K562 (cell line): ENCODE measurements around the gene SCN1B. TPM values are rescaled to one million over a fixed set of nuclear protein-coding genes. Genes with fewer than 3 reads are reported as not detected.

Experiments
- ERF ChIP-seq: fragments of 450-650 bp; formaldehyde crosslinking; IDR thresholded peaks from 2 replicates; pipeline ENCODE4 v1.4.0; 2020; ENCODE audit warnings: mild to moderate bottlenecking, mixed read lengths
- KAT8 ChIP-seq: fragments of 450-650 bp; IDR thresholded peaks from 2 replicates; pipeline ENCODE4 v1.6.1; 2016; ENCODE audit warnings: low read depth, mild to moderate bottlenecking
- RAD21 ChIP-seq, 2 experiments: fragments of 250-450 bp in 1 of 2; fragments of 450-650 bp in 1 of 2; sonication (Bioruptor Pico) in 1 of 2; formaldehyde crosslinking in 1 of 2; IDR thresholded peaks in 1 of 2; conservative IDR thresholded peaks in 1 of 2; 2 replicates each; pipeline versions ENCODE4 v1.4.0 to v1.8.0; 2020 to 2022; ENCODE audit warnings: mild to moderate bottlenecking in 2 of 2, moderate library complexity in 1 of 2
- SRSF1 ChIP-seq: fragments of 200-400 bp; formaldehyde crosslinking; IDR thresholded peaks from 2 replicates; pipeline ENCODE4 v1.6.1; 2017; ENCODE audit warnings: mild to moderate bottlenecking, low read depth, low read length, moderate library complexity
- polyA plus RNA-seq, 8 experiments: library from polyadenylated mRNA; depleted of rRNA in 4 of 8; stranded (reverse) in 5 of 8; unstranded in 3 of 8; fragments of >200 nt; fragmentation: Nextera tagmentation in 2 of 8; fragmentation: Illumina TruSeq in 1 of 8; extraction: Ambion mirVana in 2 of 8; extraction: Trizol in 1 of 8; gene quantifications; 2 replicates each; pipeline versions ENCODE4 v1.2.1 to v1.2.3, GENCODE V29; 2011 to 2014; ENCODE audit warnings: inconsistent platforms in 1 of 8, missing spikeins in 1 of 8
- total RNA-seq, 7 experiments: library from RNA; depleted of rRNA in 6 of 7; stranded (reverse); fragments of >200 nt in 6 of 7; fragmentation: Illumina TruSeq in 2 of 7; extraction: Trizol in 2 of 7; gene quantifications; 2 replicates each; pipeline versions ENCODE4 v1.2.1 to v1.2.3, GENCODE V29; 2011 to 2021; ENCODE audit warnings: low replicate concordance in 1 of 7
- TF ChIP-seq, protein P1 (sequence below): fragments of 450-650 bp; IDR thresholded peaks from 2 replicates; pipeline ENCODE4 v1.6.1; 2017; ENCODE audit warnings: antibody characterized with exemption, mild to moderate bottlenecking
- TF ChIP-seq, protein P2 (sequence below): fragments of 200-600 bp; sonication (generic); IDR thresholded peaks from one replicate; pipeline ENCODE4 v1.6.1; 2012; ENCODE audit warnings: mild to moderate bottlenecking, low read depth, low read length, inconsistent platforms
- TF ChIP-seq, protein P3 (sequence below): sonication (generic); formaldehyde crosslinking; IDR thresholded peaks from 2 replicates; pipeline ENCODE4 v1.8.1; 2023; ENCODE audit warnings: mild to moderate bottlenecking, missing genetic modification reagents, moderate library complexity
- TF ChIP-seq, protein P4 (sequence below): fragments of 450-650 bp; formaldehyde crosslinking; conservative IDR thresholded peaks from 2 replicates; pipeline ENCODE4 v1.4.0; 2022; ENCODE audit warnings: mild to moderate bottlenecking, missing genetic modification characterization

SCN1B gene
- total and polyA plus RNA-seq, 9 of the 15 experiments (the other 6 are each of a cell fraction or from before 2014, with no cell fraction given) = 0.03 to 2.5 (median 0.91) TPM

GRCh38 chr19:35055715-35056179, 25.5 kb downstream of the SCN1B start (continued):
- TF ChIP-seq, protein P1, sequence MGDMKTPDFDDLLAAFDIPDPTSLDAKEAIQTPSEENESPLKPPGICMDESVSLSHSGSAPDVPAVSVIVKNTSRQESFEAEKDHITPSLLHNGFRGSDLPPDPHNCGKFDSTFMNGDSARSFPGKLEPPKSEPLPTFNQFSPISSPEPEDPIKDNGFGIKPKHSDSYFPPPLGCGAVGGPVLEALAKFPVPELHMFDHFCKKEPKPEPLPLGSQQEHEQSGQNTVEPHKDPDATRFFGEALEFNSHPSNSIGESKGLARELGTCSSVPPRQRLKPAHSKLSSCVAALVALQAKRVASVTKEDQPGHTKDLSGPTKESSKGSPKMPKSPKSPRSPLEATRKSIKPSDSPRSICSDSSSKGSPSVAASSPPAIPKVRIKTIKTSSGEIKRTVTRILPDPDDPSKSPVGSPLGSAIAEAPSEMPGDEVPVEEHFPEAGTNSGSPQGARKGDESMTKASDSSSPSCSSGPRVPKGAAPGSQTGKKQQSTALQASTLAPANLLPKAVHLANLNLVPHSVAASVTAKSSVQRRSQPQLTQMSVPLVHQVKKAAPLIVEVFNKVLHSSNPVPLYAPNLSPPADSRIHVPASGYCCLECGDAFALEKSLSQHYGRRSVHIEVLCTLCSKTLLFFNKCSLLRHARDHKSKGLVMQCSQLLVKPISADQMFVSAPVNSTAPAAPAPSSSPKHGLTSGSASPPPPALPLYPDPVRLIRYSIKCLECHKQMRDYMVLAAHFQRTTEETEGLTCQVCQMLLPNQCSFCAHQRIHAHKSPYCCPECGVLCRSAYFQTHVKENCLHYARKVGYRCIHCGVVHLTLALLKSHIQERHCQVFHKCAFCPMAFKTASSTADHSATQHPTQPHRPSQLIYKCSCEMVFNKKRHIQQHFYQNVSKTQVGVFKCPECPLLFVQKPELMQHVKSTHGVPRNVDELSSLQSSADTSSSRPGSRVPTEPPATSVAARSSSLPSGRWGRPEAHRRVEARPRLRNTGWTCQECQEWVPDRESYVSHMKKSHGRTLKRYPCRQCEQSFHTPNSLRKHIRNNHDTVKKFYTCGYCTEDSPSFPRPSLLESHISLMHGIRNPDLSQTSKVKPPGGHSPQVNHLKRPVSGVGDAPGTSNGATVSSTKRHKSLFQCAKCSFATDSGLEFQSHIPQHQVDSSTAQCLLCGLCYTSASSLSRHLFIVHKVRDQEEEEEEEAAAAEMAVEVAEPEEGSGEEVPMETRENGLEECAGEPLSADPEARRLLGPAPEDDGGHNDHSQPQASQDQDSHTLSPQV = no peak
- TF ChIP-seq, protein P2, sequence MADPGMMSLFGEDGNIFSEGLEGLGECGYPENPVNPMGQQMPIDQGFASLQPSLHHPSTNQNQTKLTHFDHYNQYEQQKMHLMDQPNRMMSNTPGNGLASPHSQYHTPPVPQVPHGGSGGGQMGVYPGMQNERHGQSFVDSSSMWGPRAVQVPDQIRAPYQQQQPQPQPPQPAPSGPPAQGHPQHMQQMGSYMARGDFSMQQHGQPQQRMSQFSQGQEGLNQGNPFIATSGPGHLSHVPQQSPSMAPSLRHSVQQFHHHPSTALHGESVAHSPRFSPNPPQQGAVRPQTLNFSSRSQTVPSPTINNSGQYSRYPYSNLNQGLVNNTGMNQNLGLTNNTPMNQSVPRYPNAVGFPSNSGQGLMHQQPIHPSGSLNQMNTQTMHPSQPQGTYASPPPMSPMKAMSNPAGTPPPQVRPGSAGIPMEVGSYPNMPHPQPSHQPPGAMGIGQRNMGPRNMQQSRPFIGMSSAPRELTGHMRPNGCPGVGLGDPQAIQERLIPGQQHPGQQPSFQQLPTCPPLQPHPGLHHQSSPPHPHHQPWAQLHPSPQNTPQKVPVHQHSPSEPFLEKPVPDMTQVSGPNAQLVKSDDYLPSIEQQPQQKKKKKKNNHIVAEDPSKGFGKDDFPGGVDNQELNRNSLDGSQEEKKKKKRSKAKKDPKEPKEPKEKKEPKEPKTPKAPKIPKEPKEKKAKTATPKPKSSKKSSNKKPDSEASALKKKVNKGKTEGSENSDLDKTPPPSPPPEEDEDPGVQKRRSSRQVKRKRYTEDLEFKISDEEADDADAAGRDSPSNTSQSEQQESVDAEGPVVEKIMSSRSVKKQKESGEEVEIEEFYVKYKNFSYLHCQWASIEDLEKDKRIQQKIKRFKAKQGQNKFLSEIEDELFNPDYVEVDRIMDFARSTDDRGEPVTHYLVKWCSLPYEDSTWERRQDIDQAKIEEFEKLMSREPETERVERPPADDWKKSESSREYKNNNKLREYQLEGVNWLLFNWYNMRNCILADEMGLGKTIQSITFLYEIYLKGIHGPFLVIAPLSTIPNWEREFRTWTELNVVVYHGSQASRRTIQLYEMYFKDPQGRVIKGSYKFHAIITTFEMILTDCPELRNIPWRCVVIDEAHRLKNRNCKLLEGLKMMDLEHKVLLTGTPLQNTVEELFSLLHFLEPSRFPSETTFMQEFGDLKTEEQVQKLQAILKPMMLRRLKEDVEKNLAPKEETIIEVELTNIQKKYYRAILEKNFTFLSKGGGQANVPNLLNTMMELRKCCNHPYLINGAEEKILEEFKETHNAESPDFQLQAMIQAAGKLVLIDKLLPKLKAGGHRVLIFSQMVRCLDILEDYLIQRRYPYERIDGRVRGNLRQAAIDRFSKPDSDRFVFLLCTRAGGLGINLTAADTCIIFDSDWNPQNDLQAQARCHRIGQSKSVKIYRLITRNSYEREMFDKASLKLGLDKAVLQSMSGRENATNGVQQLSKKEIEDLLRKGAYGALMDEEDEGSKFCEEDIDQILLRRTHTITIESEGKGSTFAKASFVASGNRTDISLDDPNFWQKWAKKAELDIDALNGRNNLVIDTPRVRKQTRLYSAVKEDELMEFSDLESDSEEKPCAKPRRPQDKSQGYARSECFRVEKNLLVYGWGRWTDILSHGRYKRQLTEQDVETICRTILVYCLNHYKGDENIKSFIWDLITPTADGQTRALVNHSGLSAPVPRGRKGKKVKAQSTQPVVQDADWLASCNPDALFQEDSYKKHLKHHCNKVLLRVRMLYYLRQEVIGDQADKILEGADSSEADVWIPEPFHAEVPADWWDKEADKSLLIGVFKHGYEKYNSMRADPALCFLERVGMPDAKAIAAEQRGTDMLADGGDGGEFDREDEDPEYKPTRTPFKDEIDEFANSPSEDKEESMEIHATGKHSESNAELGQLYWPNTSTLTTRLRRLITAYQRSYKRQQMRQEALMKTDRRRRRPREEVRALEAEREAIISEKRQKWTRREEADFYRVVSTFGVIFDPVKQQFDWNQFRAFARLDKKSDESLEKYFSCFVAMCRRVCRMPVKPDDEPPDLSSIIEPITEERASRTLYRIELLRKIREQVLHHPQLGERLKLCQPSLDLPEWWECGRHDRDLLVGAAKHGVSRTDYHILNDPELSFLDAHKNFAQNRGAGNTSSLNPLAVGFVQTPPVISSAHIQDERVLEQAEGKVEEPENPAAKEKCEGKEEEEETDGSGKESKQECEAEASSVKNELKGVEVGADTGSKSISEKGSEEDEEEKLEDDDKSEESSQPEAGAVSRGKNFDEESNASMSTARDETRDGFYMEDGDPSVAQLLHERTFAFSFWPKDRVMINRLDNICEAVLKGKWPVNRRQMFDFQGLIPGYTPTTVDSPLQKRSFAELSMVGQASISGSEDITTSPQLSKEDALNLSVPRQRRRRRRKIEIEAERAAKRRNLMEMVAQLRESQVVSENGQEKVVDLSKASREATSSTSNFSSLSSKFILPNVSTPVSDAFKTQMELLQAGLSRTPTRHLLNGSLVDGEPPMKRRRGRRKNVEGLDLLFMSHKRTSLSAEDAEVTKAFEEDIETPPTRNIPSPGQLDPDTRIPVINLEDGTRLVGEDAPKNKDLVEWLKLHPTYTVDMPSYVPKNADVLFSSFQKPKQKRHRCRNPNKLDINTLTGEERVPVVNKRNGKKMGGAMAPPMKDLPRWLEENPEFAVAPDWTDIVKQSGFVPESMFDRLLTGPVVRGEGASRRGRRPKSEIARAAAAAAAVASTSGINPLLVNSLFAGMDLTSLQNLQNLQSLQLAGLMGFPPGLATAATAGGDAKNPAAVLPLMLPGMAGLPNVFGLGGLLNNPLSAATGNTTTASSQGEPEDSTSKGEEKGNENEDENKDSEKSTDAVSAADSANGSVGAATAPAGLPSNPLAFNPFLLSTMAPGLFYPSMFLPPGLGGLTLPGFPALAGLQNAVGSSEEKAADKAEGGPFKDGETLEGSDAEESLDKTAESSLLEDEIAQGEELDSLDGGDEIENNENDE = no peak
- TF ChIP-seq ERF (no peak), SRSF1 (no peak), KAT8 (no peak), RAD21 (CRISPR knock-in tag; conservative IDR thresholded peaks at IDR 0.05 in 1 of 2, IDR thresholded peaks at IDR 0.05 in 1 of 2) (peak in 1 of 2 experiments; percentile 54; a peak in 2 of 4 replicates)
- TF ChIP-seq, protein P3, sequence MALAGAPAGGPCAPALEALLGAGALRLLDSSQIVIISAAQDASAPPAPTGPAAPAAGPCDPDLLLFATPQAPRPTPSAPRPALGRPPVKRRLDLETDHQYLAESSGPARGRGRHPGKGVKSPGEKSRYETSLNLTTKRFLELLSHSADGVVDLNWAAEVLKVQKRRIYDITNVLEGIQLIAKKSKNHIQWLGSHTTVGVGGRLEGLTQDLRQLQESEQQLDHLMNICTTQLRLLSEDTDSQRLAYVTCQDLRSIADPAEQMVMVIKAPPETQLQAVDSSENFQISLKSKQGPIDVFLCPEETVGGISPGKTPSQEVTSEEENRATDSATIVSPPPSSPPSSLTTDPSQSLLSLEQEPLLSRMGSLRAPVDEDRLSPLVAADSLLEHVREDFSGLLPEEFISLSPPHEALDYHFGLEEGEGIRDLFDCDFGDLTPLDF (CRISPR knock-in tag) = no peak
- TF ChIP-seq, protein P4, sequence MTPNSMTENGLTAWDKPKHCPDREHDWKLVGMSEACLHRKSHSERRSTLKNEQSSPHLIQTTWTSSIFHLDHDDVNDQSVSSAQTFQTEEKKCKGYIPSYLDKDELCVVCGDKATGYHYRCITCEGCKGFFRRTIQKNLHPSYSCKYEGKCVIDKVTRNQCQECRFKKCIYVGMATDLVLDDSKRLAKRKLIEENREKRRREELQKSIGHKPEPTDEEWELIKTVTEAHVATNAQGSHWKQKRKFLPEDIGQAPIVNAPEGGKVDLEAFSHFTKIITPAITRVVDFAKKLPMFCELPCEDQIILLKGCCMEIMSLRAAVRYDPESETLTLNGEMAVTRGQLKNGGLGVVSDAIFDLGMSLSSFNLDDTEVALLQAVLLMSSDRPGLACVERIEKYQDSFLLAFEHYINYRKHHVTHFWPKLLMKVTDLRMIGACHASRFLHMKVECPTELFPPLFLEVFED (CRISPR knock-in tag) = no peak
